ENCODE measurements around the gene ZBTB25.
"Not testable (repeated sequence)": the region's sequence is repeated elsewhere in the genome, so short reads cannot be mapped to it uniquely, and the experiment has no call there.

The ZBTB25 gene

DNA sequence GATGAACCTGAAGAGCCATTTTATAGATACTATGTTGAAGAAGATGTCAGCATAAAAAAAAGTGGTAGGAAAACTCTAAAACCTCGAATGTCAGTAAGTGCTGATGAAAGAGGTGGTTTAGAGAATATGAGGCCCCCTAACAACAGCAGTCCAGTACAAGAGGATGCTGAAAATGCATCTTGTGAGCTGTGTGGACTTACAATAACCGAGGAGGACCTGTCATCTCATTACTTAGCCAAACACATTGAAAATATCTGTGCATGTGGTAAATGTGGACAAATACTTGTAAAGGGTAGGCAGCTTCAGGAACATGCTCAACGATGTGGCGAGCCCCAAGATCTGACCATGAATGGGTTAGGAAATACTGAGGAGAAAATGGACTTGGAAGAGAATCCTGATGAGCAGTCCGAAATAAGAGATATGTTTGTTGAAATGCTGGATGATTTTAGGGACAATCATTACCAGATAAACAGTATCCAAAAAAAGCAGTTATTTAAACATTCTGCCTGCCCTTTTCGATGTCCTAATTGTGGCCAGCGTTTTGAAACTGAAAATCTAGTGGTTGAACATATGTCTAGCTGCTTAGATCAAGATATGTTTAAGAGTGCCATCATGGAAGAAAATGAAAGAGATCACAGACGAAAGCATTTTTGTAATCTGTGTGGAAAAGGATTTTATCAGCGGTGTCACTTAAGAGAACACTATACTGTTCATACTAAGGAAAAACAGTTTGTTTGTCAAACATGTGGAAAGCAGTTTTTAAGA, 19.1 kb upstream of the ZBTB25 start:
- Histone ChIP-seq H3K27me3 (ENCODE audit: insufficient read depth, insufficient read length) (no peaks in the 10 kb centered on the region), H3K4me1 (ENCODE audit: insufficient read depth, insufficient read length) (no peaks in the 10 kb centered on the region), H3K9ac (ENCODE audit: insufficient read length, low read depth) (no peak overlapping the region), H3K36me3 (ENCODE audit: insufficient read depth, insufficient read length, low read length) (peaks cover 24% of the 10 kb centered on the region), H3K9me3 (ENCODE audit: insufficient read depth, low read length) (no peaks in the 10 kb centered on the region), H3K4me3 (ENCODE audit: insufficient read length, low read depth) (no peak overlapping the region)
- no peak for DNase-seq (ENCODE audit: low read depth, low spot score)
- TF ChIP-seq SUZ12 (IDR thresholded peaks at IDR 0.05; ENCODE audit: extremely low read depth, insufficient read depth, insufficient read length) (no peak), ZNF274 (IDR thresholded peaks at IDR 0.05; ENCODE audit: low read depth, low read length) (no peak), YY1 (IDR thresholded peaks at IDR 0.05; ENCODE audit: insufficient read depth, insufficient read length) (no peak)

GRCh38 chr14:64520699-64521098, 17.1 kb upstream of the ZBTB25 start:
- Histone ChIP-seq H3K9me3 (ENCODE audit: insufficient read depth, low read length) (no peaks in the 10 kb centered on the region), H3K27me3 (ENCODE audit: insufficient read depth, insufficient read length) (no peaks in the 10 kb centered on the region), H3K36me3 (ENCODE audit: insufficient read depth, insufficient read length, low read length) (peaks cover 24% of the 10 kb centered on the region), H3K9ac (ENCODE audit: insufficient read length, low read depth) (no peak overlapping the region), H3K4me1 (ENCODE audit: insufficient read depth, insufficient read length) (no peaks in the 10 kb centered on the region), H3K4me3 (ENCODE audit: insufficient read length, low read depth) (no peak overlapping the region)
- TF ChIP-seq ZNF274 (IDR thresholded peaks at IDR 0.05; ENCODE audit: low read depth, low read length) (no peak), YY1 (IDR thresholded peaks at IDR 0.05; ENCODE audit: insufficient read depth, insufficient read length) (no peak), SUZ12 (IDR thresholded peaks at IDR 0.05; ENCODE audit: extremely low read depth, insufficient read depth, insufficient read length) (no peak)
- DNase-seq (ENCODE audit: low read depth, low spot score) = no peak

DNA sequence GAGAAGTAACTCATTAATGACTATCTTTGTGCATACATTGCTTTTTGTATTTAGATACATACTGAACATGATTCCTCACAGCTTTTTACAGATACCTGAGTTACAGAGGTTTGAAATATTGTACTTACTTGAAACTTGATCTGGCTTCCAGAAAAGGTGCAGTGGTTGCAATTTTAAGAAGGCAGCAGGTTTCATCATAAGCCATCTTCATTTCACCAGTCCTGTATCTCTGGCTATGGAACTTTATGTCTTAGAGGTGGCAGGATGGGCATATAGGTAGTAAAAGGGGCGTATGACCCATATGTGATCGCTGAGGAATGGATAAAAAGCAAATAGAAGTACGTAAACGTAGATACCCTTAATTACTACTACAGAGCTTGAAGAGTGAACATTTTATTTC, 14.6 kb upstream of the ZBTB25 start:
- Histone ChIP-seq H3K4me1 (ENCODE audit: insufficient read depth, insufficient read length) (no peaks in the 10 kb centered on the region), H3K9ac (ENCODE audit: insufficient read length, low read depth) (no peak overlapping the region), H3K4me3 (ENCODE audit: insufficient read length, low read depth) (no peak overlapping the region), H3K9me3 (ENCODE audit: insufficient read depth, low read length) (no peaks in the 10 kb centered on the region), H3K36me3 (ENCODE audit: insufficient read depth, insufficient read length, low read length) (peaks cover 21% of the 10 kb centered on the region), H3K27me3 (ENCODE audit: insufficient read depth, insufficient read length) (no peaks in the 10 kb centered on the region)
- no peak for TF ChIP-seq ZNF274 (IDR thresholded peaks at IDR 0.05; ENCODE audit: low read depth, low read length)
- no peak for TF ChIP-seq YY1 (IDR thresholded peaks at IDR 0.05; ENCODE audit: insufficient read depth, insufficient read length)
- no peak for TF ChIP-seq SUZ12 (IDR thresholded peaks at IDR 0.05; ENCODE audit: extremely low read depth, insufficient read depth, insufficient read length)
- no peak for DNase-seq (ENCODE audit: low read depth, low spot score)

- DNase-seq (ENCODE audit: low read depth, low spot score); H3K9me3 ChIP-seq (ENCODE audit: insufficient read depth, low read length); H3K4me3 ChIP-seq (ENCODE audit: insufficient read length, low read depth); H3K9ac ChIP-seq (ENCODE audit: insufficient read length, low read depth); H3K4me1 ChIP-seq (ENCODE audit: insufficient read depth, insufficient read length); H3K27me3 ChIP-seq (ENCODE audit: insufficient read depth, insufficient read length): not testable (repeated sequence)
- peaks cover 19% of the 10 kb centered on the region for H3K36me3 ChIP-seq (ENCODE audit: insufficient read depth, insufficient read length, low read length)
Measured at GRCh38 chr14:64517667-64518066, 14.0 kb upstream of the ZBTB25 start.

- no peaks in the 10 kb centered on the region for H3K4me1 ChIP-seq (ENCODE audit: insufficient read depth, insufficient read length)
- TF ChIP-seq YY1 (IDR thresholded peaks at IDR 0.05; ENCODE audit: insufficient read depth, insufficient read length) (no peak), ZNF274 (IDR thresholded peaks at IDR 0.05; ENCODE audit: low read depth, low read length) (no peak), SUZ12 (IDR thresholded peaks at IDR 0.05; ENCODE audit: extremely low read depth, insufficient read depth, insufficient read length) (no peak)
- no peaks in the 10 kb centered on the region for H3K27me3 ChIP-seq (ENCODE audit: insufficient read depth, insufficient read length)
- DNase-seq (ENCODE audit: low read depth, low spot score) = no peak
- no peak overlapping the region for H3K9ac ChIP-seq (ENCODE audit: insufficient read length, low read depth)
- no peaks in the 10 kb centered on the region for H3K9me3 ChIP-seq (ENCODE audit: insufficient read depth, low read length)
- H3K4me3 ChIP-seq (ENCODE audit: insufficient read length, low read depth) = no peak overlapping the region
- H3K36me3 ChIP-seq (ENCODE audit: insufficient read depth, insufficient read length, low read length) = peaks cover 15% of the 10 kb centered on the region
Measured at GRCh38 chr14:64516969-64517368, 13.3 kb upstream of the ZBTB25 start.

GRCh38 chr14:64515053-64515452, 11.4 kb upstream of the ZBTB25 start:
- H3K4me1 ChIP-seq (ENCODE audit: insufficient read depth, insufficient read length) = no peaks in the 10 kb centered on the region
- H3K4me3 ChIP-seq (ENCODE audit: insufficient read length, low read depth) = no peak overlapping the region
- H3K36me3 ChIP-seq (ENCODE audit: insufficient read depth, insufficient read length, low read length) = peaks cover 12% of the 10 kb centered on the region
- no peak overlapping the region for H3K9ac ChIP-seq (ENCODE audit: insufficient read length, low read depth)
- no peak for DNase-seq (ENCODE audit: low read depth, low spot score)
- TF ChIP-seq ZNF274 (IDR thresholded peaks at IDR 0.05; ENCODE audit: low read depth, low read length) = no peak
- no peak for TF ChIP-seq SUZ12 (IDR thresholded peaks at IDR 0.05; ENCODE audit: extremely low read depth, insufficient read depth, insufficient read length)
- no peak for TF ChIP-seq YY1 (IDR thresholded peaks at IDR 0.05; ENCODE audit: insufficient read depth, insufficient read length)
- no peaks in the 10 kb centered on the region for H3K9me3 ChIP-seq (ENCODE audit: insufficient read depth, low read length)
- H3K27me3 ChIP-seq (ENCODE audit: insufficient read depth, insufficient read length) = no peaks in the 10 kb centered on the region

DNA sequence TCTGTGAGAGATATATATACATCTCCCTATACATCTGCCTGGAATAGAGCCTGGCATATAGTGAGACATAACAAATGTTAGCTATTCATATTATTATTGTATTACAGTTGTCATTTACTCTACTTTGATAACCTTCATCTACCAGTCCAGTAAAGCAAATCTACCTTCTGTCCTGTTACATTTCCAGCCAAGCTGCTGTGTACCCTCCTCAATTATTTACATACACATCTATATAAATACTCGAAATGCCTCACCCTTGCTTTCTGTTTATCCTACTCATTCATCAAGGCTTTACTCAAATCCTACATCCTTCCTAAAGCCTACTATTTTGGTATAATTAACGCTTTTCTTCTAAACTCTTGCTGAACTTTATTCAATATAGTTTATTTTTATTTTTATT, 9.6 kb upstream of the ZBTB25 start:
- Histone ChIP-seq H3K9me3 (ENCODE audit: insufficient read depth, low read length) (no peaks in the 10 kb centered on the region), H3K4me3 (ENCODE audit: insufficient read length, low read depth) (no peak overlapping the region), H3K36me3 (ENCODE audit: insufficient read depth, insufficient read length, low read length) (peaks cover 16% of the 10 kb centered on the region), H3K27me3 (ENCODE audit: insufficient read depth, insufficient read length) (no peaks in the 10 kb centered on the region), H3K9ac (ENCODE audit: insufficient read length, low read depth) (no peak overlapping the region), H3K4me1 (ENCODE audit: insufficient read depth, insufficient read length) (no peaks in the 10 kb centered on the region)
- TF ChIP-seq YY1 (IDR thresholded peaks at IDR 0.05; ENCODE audit: insufficient read depth, insufficient read length) = no peak
- TF ChIP-seq SUZ12 (IDR thresholded peaks at IDR 0.05; ENCODE audit: extremely low read depth, insufficient read depth, insufficient read length) = no peak
- no peak for TF ChIP-seq ZNF274 (IDR thresholded peaks at IDR 0.05; ENCODE audit: low read depth, low read length)
- DNase-seq (ENCODE audit: low read depth, low spot score) = no peak

Data from NT2/D1 (cell line).